Activated naive CD8-positive, alpha-beta T cell treated with anti-CD3 and anti-CD28 coated beads, Interleukin-2, amount 10 ng/mL, durations not matched to agents 7 days and 5 days (primary cell): ENCODE data around the gene CFAP90. TPM values are rescaled to one million over a fixed set of nuclear protein-coding genes. Genes with fewer than 3 reads are reported as not detected.

Experiments
- ATAC-seq: fragments of 150-1000 bp; cut with Tn5 transposase; one replicate; pipeline ENCODE4 v1.10.0; 2021; ENCODE audit warnings: low read depth, moderate library complexity
- POLR2A ChIA-PET: fragments of 350-600 bp; sonication (Branson Sonifier 250); formaldehyde crosslinking; loops from one replicate; lab custom pipeline; 2021; ENCODE audit warnings: antibody characterized with exemption; lab: Charles Lee
- DNase-seq: peaks from one replicate; pipeline ENCODE4 v3.0.0; 2021
- H3K27ac Mint-ChIP-seq: one replicate; pipeline ENCODE4 v1.8.0; 2022; ENCODE audit warnings: mild to moderate bottlenecking, mixed read lengths
- H3K27me3 Mint-ChIP-seq: one replicate; pipeline ENCODE4 v1.8.0; 2022; ENCODE audit warnings: mild to moderate bottlenecking, moderate library complexity, mixed read lengths
- H3K36me3 Mint-ChIP-seq: one replicate; pipeline ENCODE4 v1.8.0; 2021; ENCODE audit warnings: mild to moderate bottlenecking, mixed read lengths
- H3K4me1 Mint-ChIP-seq: one replicate; pipeline ENCODE4 v1.8.0; 2021; ENCODE audit warnings: mixed read lengths
- H3K4me3 Mint-ChIP-seq: one replicate; pipeline ENCODE4 v1.8.0; 2022; ENCODE audit warnings: mild to moderate bottlenecking, moderate library complexity, mixed read lengths
- H3K9me3 Mint-ChIP-seq: one replicate; pipeline ENCODE4 v1.8.0; 2021; ENCODE audit warnings: mixed read lengths
- total RNA-seq, 2 experiments: library from RNA; stranded (reverse); gene quantifications; one replicate each; pipeline ENCODE4 v1.2.3, GENCODE V29; 2021

Gene CFAP90, protein sequence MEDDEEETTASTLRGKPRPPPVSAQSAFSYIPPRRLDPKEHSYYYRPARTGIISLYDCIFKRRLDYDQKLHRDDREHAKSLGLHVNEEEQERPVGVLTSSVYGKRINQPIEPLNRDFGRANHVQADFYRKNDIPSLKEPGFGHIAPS
- not detected for total RNA-seq

DNA sequence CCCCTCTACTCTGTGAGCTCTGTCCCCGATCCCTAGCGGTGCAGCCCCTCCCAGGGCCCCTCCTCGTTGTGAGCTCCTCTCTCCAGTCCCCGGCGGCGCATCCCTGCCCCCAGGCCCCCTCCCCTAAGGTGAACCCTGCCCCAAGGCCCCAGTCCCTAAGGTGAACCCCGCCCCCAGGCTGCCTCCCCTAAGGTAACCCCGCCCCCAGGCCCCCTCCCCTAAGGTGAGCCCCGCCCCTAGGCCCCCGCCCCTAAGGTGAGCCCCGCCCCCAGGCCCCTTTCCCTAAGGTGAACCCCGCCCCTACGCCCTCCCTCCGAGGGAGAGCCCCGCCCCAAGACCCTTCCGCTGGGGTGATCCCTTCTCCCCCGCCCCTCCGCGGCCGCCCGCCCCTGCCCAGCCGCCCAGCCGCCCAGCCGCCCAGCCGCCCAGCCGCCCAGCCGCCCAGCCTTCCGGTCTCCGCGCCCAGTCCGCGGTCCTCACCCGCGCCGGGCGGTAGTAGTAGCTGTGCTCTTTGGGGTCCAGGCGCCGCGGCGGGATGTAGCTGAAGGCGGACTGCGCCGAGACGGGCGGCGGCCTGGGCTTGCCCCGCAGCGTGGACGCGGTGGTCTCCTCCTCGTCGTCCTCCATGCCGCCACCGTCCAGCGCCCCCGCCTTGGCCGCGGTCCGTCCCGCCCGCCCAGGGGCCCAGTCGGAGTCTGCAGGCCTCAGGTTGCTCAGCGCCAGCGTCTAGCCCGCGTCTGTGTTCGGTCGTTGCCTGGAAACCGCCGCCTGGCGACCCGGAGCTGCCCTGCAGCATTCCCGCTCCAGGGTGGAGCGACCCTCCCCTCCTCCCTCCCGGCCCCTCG, at the start of gene CFAP90:
TSS of gene CFAP90 (minus strand) at position 739 of the 845 bp plus-strand sequence. CDS start at position 627, 112 bp downstream.
- H3K27ac Mint-ChIP-seq = peak within 1 kb of the TSS; percentile 56
- POLR2A ChIA-PET = interaction anchor here (0.9 to 1.4 kb wide), 2 partner anchors 18 kb away, joined by 3 read pairs; partner anchors contain the start of genes FASTKD3 and MTRR
- peaks cover 3% of the 10 kb centered on the region for H3K9me3 Mint-ChIP-seq
- peak within 1 kb of the TSS; percentile 75 for H3K4me3 Mint-ChIP-seq
- H3K36me3 Mint-ChIP-seq = peaks cover 4% of the 10 kb centered on the region
- ATAC-seq = peak; percentile 25
- no peak for DNase-seq
- H3K4me1 Mint-ChIP-seq = peaks cover 20% of the 10 kb centered on the region
- H3K27me3 Mint-ChIP-seq = peaks cover 43% of the 10 kb centered on the region

DNA sequence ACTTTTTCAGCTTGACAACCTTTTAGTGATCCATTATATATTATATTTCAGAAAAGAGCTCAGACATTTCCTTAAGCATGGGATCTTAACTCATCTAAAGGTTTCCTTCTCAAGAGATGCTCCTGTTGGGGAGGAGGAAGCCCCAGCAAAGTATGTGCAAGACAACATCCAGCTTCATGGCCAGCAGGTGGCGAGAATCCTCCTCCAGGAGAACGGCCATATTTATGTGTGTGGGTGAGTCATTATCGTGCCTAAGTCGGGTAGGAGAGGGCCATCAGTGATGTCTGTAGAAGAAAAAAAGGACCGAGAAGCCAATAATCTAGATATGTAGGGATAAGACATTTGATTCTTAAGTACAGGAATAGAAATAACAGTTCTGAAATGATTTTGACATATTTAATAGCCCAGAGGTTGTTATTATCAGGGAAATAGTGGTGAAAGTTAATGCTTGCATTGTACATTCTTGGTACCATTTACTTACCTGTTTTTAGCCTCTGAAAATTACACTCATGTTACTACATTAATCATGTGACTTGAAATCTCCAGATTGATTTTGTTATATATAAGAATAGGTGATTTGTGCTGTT, 46.2 kb upstream of the CFAP90 start:
- Mint-ChIP-seq H3K27me3 (no peaks in the 10 kb centered on the region), H3K4me3 (no peak overlapping the region), H3K4me1 (peaks cover 8% of the 10 kb centered on the region), H3K9me3 (no peaks in the 10 kb centered on the region), H3K36me3 (peaks cover 51% of the 10 kb centered on the region), H3K27ac (no peak overlapping the region)
- no peak for DNase-seq
- POLR2A ChIA-PET = no interaction called here
- ATAC-seq = no peak

DNA sequence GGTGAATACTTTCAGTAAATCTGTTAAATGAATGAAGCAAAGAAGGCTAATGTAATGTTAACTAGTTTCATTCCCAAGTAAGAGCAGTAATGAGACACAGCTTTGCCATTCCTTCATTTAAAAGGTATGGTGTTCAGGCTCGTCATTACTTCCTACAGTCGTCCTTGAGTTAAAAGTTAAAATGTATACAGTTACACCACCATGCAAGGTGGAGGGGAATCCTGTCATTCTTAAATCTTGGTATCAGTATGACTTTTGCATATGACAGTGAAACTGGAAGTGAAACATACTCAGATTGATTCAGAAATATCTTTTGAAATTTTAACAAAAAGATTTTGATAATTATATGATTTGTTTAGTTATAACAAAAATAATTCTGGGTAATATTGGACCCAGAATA, 43.9 kb upstream of the CFAP90 start:
- no peak overlapping the region for H3K4me3 Mint-ChIP-seq

DNA sequence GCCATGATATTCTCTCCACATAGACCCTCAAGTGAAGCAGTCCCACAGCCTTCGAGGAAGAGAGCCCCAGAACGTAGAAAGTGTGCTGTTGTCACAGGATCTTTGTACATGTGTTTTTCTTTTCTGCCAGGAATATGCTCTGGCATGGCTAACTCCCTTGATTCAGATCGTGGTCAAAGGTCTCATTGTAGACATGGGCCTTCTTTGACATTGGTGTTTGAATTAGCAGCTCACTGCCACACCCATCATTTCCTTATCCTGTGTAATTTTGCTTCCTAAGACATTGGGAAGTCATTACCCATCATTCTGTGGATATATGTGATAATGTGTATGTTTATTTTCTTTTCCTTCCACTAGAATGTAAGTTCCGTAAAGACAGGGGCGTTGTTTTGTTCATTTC, 43.5 kb upstream of the CFAP90 start:
- H3K4me3 Mint-ChIP-seq = no peak overlapping the region
- no peak for DNase-seq
- H3K36me3 Mint-ChIP-seq = peaks cover 48% of the 10 kb centered on the region

More for the DNA sequence above, 43.9 kb upstream of the CFAP90 start:
- H3K9me3 Mint-ChIP-seq = no peaks in the 10 kb centered on the region
- H3K4me1 Mint-ChIP-seq = peaks cover 8% of the 10 kb centered on the region
- POLR2A ChIA-PET = no interaction called here
- no peak overlapping the region for H3K27ac Mint-ChIP-seq
- peaks cover 51% of the 10 kb centered on the region for H3K36me3 Mint-ChIP-seq
- ATAC-seq (no peak), DNase-seq (no peak)
- no peaks in the 10 kb centered on the region for H3K27me3 Mint-ChIP-seq

DNA sequence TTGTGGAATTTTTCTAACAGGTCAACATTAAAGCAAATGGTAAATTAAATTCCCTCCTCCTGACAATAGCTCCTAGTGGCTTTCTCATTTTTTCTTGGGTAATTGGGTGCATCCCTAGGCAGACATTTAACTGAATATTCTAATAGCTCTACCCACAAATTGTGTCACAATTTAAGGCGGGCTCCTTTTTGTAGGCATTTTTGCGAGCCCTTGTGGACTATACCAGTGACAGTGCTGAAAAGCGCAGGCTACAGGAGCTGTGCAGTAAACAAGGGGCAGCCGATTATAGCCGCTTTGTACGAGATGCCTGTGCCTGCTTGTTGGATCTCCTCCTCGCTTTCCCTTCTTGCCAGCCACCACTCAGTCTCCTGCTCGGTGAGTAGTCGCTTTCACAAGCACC, 38.0 kb upstream of the CFAP90 start:
- Mint-ChIP-seq H3K4me3 (no peak overlapping the region), H3K27ac (no peak overlapping the region), H3K4me1 (peaks cover 5% of the 10 kb centered on the region), H3K27me3 (no peaks in the 10 kb centered on the region), H3K36me3 (peaks cover 22% of the 10 kb centered on the region), H3K9me3 (no peaks in the 10 kb centered on the region)
- no peak for DNase-seq
- POLR2A ChIA-PET = no interaction called here
- ATAC-seq = no peak

More for the DNA sequence above, 43.5 kb upstream of the CFAP90 start:
- no peak for ATAC-seq
- Mint-ChIP-seq H3K27me3 (no peaks in the 10 kb centered on the region), H3K4me1 (peaks cover 8% of the 10 kb centered on the region), H3K27ac (no peak overlapping the region), H3K9me3 (no peaks in the 10 kb centered on the region)
- POLR2A ChIA-PET = no interaction called here

DNA sequence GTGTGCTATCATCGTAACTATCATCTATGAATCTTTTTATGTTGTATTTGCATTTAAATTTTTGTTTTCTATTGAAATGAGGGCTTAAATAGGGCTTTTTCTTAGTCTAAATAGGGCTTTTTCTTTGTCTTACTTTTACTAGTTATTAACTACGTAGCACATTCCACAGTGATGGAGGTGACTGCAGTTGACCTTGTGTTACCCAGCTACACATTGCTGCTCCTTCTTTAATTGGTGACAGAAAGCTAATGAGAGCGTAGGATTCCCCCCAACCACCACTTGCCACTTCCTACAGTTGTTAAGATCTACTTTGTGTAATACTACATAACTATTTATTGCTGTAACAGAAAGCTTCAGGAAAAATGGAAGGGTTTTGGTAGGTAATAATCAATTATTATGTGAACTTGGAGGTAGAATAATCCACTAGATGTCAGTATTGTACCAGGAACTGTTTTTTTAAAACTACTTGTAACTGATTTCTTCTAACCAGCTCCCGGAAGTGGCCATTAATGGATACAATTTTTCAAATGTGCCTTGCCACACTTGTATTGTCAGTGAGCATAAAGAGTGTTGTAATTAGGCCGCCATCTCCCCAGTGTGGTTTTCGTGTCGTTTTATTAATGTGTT, 36.0 kb upstream of the CFAP90 start:
- peaks cover 16% of the 10 kb centered on the region for H3K36me3 Mint-ChIP-seq
- H3K4me1 Mint-ChIP-seq = peaks cover 4% of the 10 kb centered on the region
- no peaks in the 10 kb centered on the region for H3K27me3 Mint-ChIP-seq
- no peak overlapping the region for H3K27ac Mint-ChIP-seq
- POLR2A ChIA-PET = interaction anchor here (1.1 to 1.3 kb wide), 2 partner anchors 10 to 19 kb away, joined by 3 read pairs; partner anchors contain the start of genes FASTKD3 and MTRR
- H3K4me3 Mint-ChIP-seq = no peak overlapping the region
- ATAC-seq (no peak), DNase-seq (no peak)
- no peaks in the 10 kb centered on the region for H3K9me3 Mint-ChIP-seq

DNA sequence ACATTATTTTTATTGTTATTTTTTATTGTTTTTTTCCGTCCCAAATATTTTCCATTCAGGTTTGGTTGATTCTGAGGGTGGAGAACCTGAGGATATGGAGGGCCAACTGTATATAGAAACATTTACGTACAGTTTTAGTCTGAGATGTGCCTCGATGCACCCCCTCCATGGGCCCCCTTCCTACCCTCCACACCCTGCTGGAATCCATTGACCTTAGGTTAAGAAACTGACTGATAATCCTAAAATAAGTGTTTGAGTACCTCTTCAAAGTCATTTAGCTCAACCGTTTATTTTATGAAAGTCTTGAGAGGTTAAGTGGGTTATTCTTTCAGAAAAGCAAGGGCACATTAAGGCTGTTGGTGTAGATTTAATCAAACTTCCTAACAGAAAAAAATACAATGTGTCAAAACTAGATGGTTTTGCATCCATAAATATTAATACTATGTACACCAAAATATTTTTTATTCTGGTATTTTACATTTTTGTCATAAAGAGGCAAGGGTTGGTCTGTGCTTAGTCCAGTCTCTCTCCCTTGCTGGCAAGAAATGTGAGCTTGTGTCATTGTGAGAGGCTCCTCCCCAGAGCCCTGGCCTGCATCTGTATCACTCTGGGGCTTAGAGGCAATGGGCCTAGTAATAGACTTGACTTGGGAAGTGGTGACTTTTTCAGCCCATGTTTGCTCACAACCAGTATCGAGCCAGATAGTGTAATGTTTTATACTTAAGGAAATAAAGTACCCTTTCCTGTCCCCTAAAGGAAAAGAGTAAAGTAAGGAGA, 33.7 kb upstream of the CFAP90 start:
- no peak overlapping the region for H3K4me3 Mint-ChIP-seq
- no peak for ATAC-seq
- no peaks in the 10 kb centered on the region for H3K9me3 Mint-ChIP-seq
- peaks cover 6% of the 10 kb centered on the region for H3K4me1 Mint-ChIP-seq
- H3K27me3 Mint-ChIP-seq = no peaks in the 10 kb centered on the region
- POLR2A ChIA-PET = no interaction called here
- H3K36me3 Mint-ChIP-seq = peaks cover 14% of the 10 kb centered on the region
- no peak overlapping the region for H3K27ac Mint-ChIP-seq
- no peak for DNase-seq

DNA sequence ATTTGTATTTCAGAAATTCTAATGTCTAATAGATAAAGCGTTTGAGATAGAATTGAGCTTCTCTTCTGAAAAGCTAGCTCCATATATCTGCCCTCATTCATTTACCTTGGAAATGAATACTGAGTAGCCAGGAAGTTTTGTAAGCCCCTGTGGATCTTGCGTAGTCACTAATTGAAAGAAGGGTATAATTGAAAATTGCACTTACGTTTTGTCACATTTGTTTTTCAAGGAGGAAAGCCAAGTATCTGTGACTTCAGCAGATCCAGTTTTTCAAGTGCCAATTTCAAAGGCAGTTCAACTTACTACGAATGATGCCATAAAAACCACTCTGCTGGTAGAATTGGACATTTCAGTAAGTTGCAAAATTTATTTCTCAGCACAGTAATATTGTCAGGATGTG, 32.0 kb upstream of the CFAP90 start:
- H3K9me3 Mint-ChIP-seq = no peaks in the 10 kb centered on the region
- peaks cover 14% of the 10 kb centered on the region for H3K4me1 Mint-ChIP-seq
- POLR2A ChIA-PET = no interaction called here
- no peaks in the 10 kb centered on the region for H3K27me3 Mint-ChIP-seq
- peaks cover 21% of the 10 kb centered on the region for H3K36me3 Mint-ChIP-seq
- H3K27ac Mint-ChIP-seq = no peak overlapping the region
- ATAC-seq = no peak
- no peak overlapping the region for H3K4me3 Mint-ChIP-seq
- DNase-seq = no peak

DNA sequence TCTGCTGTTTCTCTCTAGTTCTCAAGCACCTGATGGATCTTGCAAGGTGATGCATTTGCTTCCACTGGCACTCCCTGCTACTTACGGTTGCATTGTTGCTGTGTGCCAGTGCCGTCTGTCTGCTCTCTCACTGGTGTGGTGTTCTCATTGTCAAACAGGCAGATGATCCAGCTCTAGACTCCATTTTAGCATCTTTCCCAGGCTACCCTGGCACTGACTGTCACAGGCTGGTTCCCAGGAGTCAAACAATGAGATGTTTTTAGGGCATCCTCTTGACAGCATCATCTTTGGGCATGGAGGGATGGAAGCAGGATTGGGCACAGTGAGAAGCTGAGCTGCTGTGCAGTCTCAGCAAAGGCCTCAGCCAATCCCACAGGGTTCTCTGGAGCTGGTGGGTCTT, 30.9 kb upstream of the CFAP90 start:
- Mint-ChIP-seq H3K27me3 (no peaks in the 10 kb centered on the region), H3K27ac (no peak overlapping the region), H3K36me3 (peaks cover 24% of the 10 kb centered on the region), H3K4me1 (peaks cover 13% of the 10 kb centered on the region), H3K9me3 (no peaks in the 10 kb centered on the region), H3K4me3 (no peak overlapping the region)
- ATAC-seq (no peak), DNase-seq (no peak)
- POLR2A ChIA-PET = interaction anchor here (1.1 kb wide), 1 partner anchor 13 kb away, joined by 3 read pairs; the partner anchor contains the start of genes FASTKD3 and MTRR

DNA sequence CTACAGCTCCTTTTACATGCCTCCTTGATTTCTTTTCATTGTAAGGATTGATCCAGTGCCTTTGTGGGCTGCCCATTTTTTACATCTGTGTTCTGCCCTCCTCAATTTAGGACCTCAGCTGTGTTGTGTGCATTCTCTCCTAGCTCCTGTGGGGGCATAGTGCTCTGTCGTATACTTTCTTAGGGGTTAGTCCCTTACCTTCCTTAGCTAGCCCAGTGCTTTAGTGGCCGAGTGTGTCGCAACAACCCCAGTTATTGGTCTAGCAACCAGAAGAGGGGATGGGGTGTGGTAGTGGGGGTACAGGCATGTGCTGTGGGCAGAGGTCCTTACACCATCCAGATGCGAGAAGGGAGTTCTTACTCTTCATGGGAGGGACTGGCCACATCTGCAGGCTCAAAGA, 30.2 kb upstream of the CFAP90 start:
- Mint-ChIP-seq H3K4me1 (peaks cover 15% of the 10 kb centered on the region), H3K27me3 (no peaks in the 10 kb centered on the region), H3K4me3 (no peak overlapping the region), H3K27ac (no peak overlapping the region), H3K36me3 (peaks cover 28% of the 10 kb centered on the region), H3K9me3 (no peaks in the 10 kb centered on the region)
- DNase-seq (no peak), ATAC-seq (no peak)
- POLR2A ChIA-PET = interaction anchor here (1.1 kb wide), 1 partner anchor 12 kb away, joined by 3 read pairs; the partner anchor contains the start of genes FASTKD3 and MTRR

DNA sequence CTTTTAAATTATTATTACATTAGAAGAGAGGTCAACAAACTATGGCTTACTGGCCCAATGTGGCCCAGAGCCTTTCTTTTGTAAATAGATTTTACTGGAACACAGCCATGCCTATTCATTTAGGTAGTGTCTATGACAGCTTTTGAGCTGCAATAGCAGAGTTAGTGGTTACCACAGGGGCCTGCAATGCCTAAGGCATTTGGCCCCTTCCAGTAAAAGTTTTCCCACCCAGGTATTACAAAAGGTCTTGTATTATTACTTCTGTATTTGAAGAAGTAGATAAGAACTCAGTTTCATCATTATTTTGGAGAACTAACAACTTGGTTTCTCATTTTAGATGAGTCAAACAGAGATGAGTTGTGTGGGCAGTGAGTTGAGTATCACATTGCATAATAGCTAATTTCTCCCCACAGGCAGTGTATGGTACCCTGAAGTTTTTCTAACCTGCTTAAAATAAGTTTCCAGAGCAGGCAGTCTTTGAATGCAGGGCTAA, 27.5 kb upstream of the CFAP90 start:
- Mint-ChIP-seq H3K36me3 (peaks cover 25% of the 10 kb centered on the region), H3K27me3 (no peaks in the 10 kb centered on the region), H3K9me3 (no peaks in the 10 kb centered on the region), H3K4me1 (peaks cover 21% of the 10 kb centered on the region), H3K4me3 (no peak overlapping the region), H3K27ac (no peak overlapping the region)
- DNase-seq = no peak
- ATAC-seq = peak; percentile 52
- POLR2A ChIA-PET = interaction anchor here (0.9 kb wide), 1 partner anchor 9 kb away, joined by 3 read pairs; the partner anchor contains the start of genes FASTKD3 and MTRR

DNA sequence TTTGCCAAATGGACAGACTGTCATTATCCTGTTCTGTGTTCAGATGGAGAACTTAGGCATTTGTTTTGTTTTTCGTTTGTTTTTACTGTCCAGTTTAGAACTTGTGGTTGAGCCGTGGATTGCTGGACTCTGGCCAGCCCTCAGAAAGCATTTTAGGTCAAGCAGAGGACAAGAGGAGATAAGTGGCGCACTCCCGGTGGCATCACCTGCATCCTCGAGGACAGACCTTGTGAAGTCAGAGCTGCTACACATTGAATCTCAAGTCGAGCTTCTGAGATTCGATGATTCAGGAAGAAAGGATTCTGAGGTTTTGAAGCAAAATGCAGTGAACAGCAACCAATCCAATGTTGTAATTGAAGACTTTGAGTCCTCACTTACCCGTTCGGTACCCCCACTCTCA, 26.9 kb upstream of the CFAP90 start:
- ATAC-seq = no peak
- Mint-ChIP-seq H3K4me3 (no peak overlapping the region), H3K9me3 (no peaks in the 10 kb centered on the region), H3K36me3 (peaks cover 25% of the 10 kb centered on the region), H3K27me3 (no peaks in the 10 kb centered on the region), H3K4me1 (peaks cover 25% of the 10 kb centered on the region), H3K27ac (no peak overlapping the region)
- POLR2A ChIA-PET = no interaction called here
- no peak for DNase-seq
